Effector CD4-positive, alpha-beta T cell (primary cell): ENCODE data around the gene DCDC2C.

ENCODE experiments used
- DNase-seq: peaks from one replicate; pipeline ENCODE4 v3.0.0-alpha.2; 2020

Gene DCDC2C

GRCh38 chr2:3712831-3713503 is 9.6 kb downstream of the DCDC2C start:
- no peak for DNase-seq

GRCh38 chr2:3718679-3719078 is 15.3 kb downstream of the DCDC2C start:
- DNase-seq, result no peak

GRCh38 chr2:3725002-3725401 is 21.6 kb downstream of the DCDC2C start:
- DNase-seq, result no peak

GRCh38 chr2:3725458-3726250 is 22.3 kb downstream of the DCDC2C start:
- DNase-seq, result no peak

GRCh38 chr2:3726511-3726910 is 23.1 kb downstream of the DCDC2C start:
- no peak for DNase-seq

- no peak for DNase-seq
These were observed 24.1 kb downstream of the DCDC2C start for GRCh38 chr2:3727397-3728045.

- DNase-seq, result no peak
These were observed 25.0 kb downstream of the DCDC2C start for GRCh38 chr2:3728104-3729054.

- no peak for DNase-seq
These were observed 25.7 kb downstream of the DCDC2C start for GRCh38 chr2:3729055-3729448.

- DNase-seq, result no peak
These were observed 26.4 kb downstream of the DCDC2C start for GRCh38 chr2:3729786-3730185.

GRCh38 chr2:3730646-3731045 is 27.3 kb downstream of the DCDC2C start:
- DNase-seq, result no peak

GRCh38 chr2:3731829-3732228 is 28.5 kb downstream of the DCDC2C start:
- no peak for DNase-seq

- DNase-seq, result no peak
These were observed 32.7 kb downstream of the DCDC2C start for GRCh38 chr2:3736112-3736511.

- DNase-seq, result no peak
These were observed 33.8 kb downstream of the DCDC2C start for GRCh38 chr2:3737128-3737527.

- no peak for DNase-seq
These were observed 35.1 kb downstream of the DCDC2C start for GRCh38 chr2:3738454-3738853.

GRCh38 chr2:3739313-3739712 is 35.9 kb downstream of the DCDC2C start:
- no peak for DNase-seq

GRCh38 chr2:3741396-3741795 is 38.0 kb downstream of the DCDC2C start:
- DNase-seq, result no peak

- no peak for DNase-seq
These were observed 38.7 kb downstream of the DCDC2C start for GRCh38 chr2:3741867-3742602.

GRCh38 chr2:3742743-3743508 is 39.6 kb downstream of the DCDC2C start:
- DNase-seq, result no peak

- DNase-seq, result no peak
These were observed 40.7 kb downstream of the DCDC2C start for GRCh38 chr2:3743951-3744555.

GRCh38 chr2:3745920-3746319 is 42.5 kb downstream of the DCDC2C start:
- no peak for DNase-seq
